ENCODE data around the gene DPPA3. TPM values are rescaled to one million over a fixed set of nuclear protein-coding genes. Genes with fewer than 3 reads are reported as not detected.
"Not testable (repeated sequence)": the region's sequence is repeated elsewhere in the genome, so short reads cannot be mapped to it uniquely, and the experiment has no call there.

Gene DPPA3
- total RNA-seq, 2 experiments from 2014 or later = not detected

- no peak overlapping the region for H3K4me3 ChIP-seq (ENCODE audit: low read length)
- H3K9me3 ChIP-seq (ENCODE audit: control insufficient read depth in 1 of 2, insufficient read depth in 1 of 2, low read length in 2 of 2) = peaks cover 0 to 4% of the 10 kb centered on the region in 2 experiments
- peaks cover 4% of the 10 kb centered on the region for H3K27me3 Mint-ChIP-seq
- H3K27ac Mint-ChIP-seq = no peak overlapping the region
- H3K36me3 ChIP-seq (ENCODE audit: insufficient read depth, low read length) = no peaks in the 10 kb centered on the region
- no peak for TF ChIP-seq CTCF (IDR thresholded peaks at IDR 0.05)
- H3K4me3 Mint-ChIP-seq = no peak overlapping the region
- H3K9me3 Mint-ChIP-seq = no peaks in the 10 kb centered on the region
- intact Hi-C loops (cut with DNase I, micrococcal nuclease) = no loop called here
- no peaks in the 10 kb centered on the region for H3K36me3 Mint-ChIP-seq (ENCODE audit: low read depth)
- H3K4me1 ChIP-seq (ENCODE audit: insufficient read depth, low read length) = no peaks in the 10 kb centered on the region
- ChIA-PET POLR2A (no interaction called here), CTCF (no interaction called here)
- ATAC-seq (ENCODE audit: poor library complexity) (no peak), DNase-seq (no peak)
- no peaks in the 10 kb centered on the region for H3K4me1 Mint-ChIP-seq (ENCODE audit: low read depth)
- H3K27ac ChIP-seq (ENCODE audit: low read depth in 1 of 2, low read length in 2 of 2) = no peak overlapping the region
- H3K27me3 ChIP-seq (ENCODE audit: control insufficient read depth in 1 of 2, insufficient read depth in 2 of 2, low read length in 2 of 2) = no peaks in the 10 kb centered on the region
Measured at GRCh38 chr12:7723926-7724325, 12.7 kb downstream of the DPPA3 start.

- H3K4me1 Mint-ChIP-seq (ENCODE audit: low read depth) = no peaks in the 10 kb centered on the region
- POLR2A ChIA-PET = no interaction called here
- TF ChIP-seq CTCF (IDR thresholded peaks at IDR 0.05) = no peak
- no peak overlapping the region for H3K4me3 Mint-ChIP-seq
- no peaks in the 10 kb centered on the region for H3K27me3 ChIP-seq (ENCODE audit: control insufficient read depth in 1 of 2, insufficient read depth in 2 of 2, low read length in 2 of 2)
- H3K9me3 Mint-ChIP-seq = no peaks in the 10 kb centered on the region
- no peaks in the 10 kb centered on the region for H3K4me1 ChIP-seq (ENCODE audit: insufficient read depth, low read length)
- peaks cover 0 to 4% of the 10 kb centered on the region in 2 experiments for H3K9me3 ChIP-seq (ENCODE audit: control insufficient read depth in 1 of 2, insufficient read depth in 1 of 2, low read length in 2 of 2)
- H3K27me3 Mint-ChIP-seq = peaks cover 6% of the 10 kb centered on the region
- no peak overlapping the region for H3K4me3 ChIP-seq (ENCODE audit: low read length)
- intact Hi-C loops (cut with DNase I, micrococcal nuclease) = no loop called here
- no peak overlapping the region for H3K27ac ChIP-seq (ENCODE audit: low read depth in 1 of 2, low read length in 2 of 2)
- DNase-seq = no peak
- ATAC-seq (ENCODE audit: poor library complexity) = no peak
- CTCF ChIA-PET = no interaction called here
- no peaks in the 10 kb centered on the region for H3K36me3 ChIP-seq (ENCODE audit: insufficient read depth, low read length)
- H3K27ac Mint-ChIP-seq = no peak overlapping the region
- no peaks in the 10 kb centered on the region for H3K36me3 Mint-ChIP-seq (ENCODE audit: low read depth)
Measured at GRCh38 chr12:7729746-7730145, 18.5 kb downstream of the DPPA3 start.

- H3K27me3 Mint-ChIP-seq; DNase-seq; H3K4me3 Mint-ChIP-seq; ATAC-seq (ENCODE audit: poor library complexity); H3K4me3 ChIP-seq (ENCODE audit: low read length); H3K36me3 Mint-ChIP-seq (ENCODE audit: low read depth); H3K9me3 Mint-ChIP-seq; intact Hi-C loops (cut with DNase I, micrococcal nuclease); H3K4me1 Mint-ChIP-seq (ENCODE audit: low read depth); POLR2A ChIA-PET; H3K36me3 ChIP-seq (ENCODE audit: insufficient read depth, low read length); H3K27ac ChIP-seq (ENCODE audit: low read depth in 1 of 2, low read length in 2 of 2); H3K27ac Mint-ChIP-seq; CTCF ChIA-PET; H3K27me3 ChIP-seq (ENCODE audit: control insufficient read depth in 1 of 2, insufficient read depth in 2 of 2, low read length in 2 of 2); H3K4me1 ChIP-seq (ENCODE audit: insufficient read depth, low read length); H3K9me3 ChIP-seq (ENCODE audit: control insufficient read depth in 1 of 2, insufficient read depth in 1 of 2, low read length in 2 of 2): not testable (repeated sequence)
Measured at GRCh38 chr12:7730984-7731383, 19.8 kb downstream of the DPPA3 start.

- H3K9me3 Mint-ChIP-seq = no peaks in the 10 kb centered on the region
- Histone ChIP-seq H3K9me3 (ENCODE audit: control insufficient read depth in 1 of 2, insufficient read depth in 1 of 2, low read length in 2 of 2) (no peaks in the 10 kb centered on the region), H3K4me3 (ENCODE audit: low read length) (no peak overlapping the region), H3K36me3 (ENCODE audit: insufficient read depth, low read length) (no peaks in the 10 kb centered on the region), H3K4me1 (ENCODE audit: insufficient read depth, low read length) (no peaks in the 10 kb centered on the region), H3K27me3 (ENCODE audit: control insufficient read depth in 1 of 2, insufficient read depth in 2 of 2, low read length in 2 of 2) (no peaks in the 10 kb centered on the region), H3K27ac (ENCODE audit: low read depth in 1 of 2, low read length in 2 of 2) (no peak overlapping the region)
- ATAC-seq (ENCODE audit: poor library complexity) (no peak), DNase-seq (no peak)
- POLR2A ChIA-PET = no interaction called here
- no peak overlapping the region for H3K27ac Mint-ChIP-seq
- CTCF ChIA-PET = no interaction called here
- intact Hi-C loops (cut with DNase I, micrococcal nuclease) = no loop called here
- no peaks in the 10 kb centered on the region for H3K36me3 Mint-ChIP-seq (ENCODE audit: low read depth)
- no peaks in the 10 kb centered on the region for H3K4me1 Mint-ChIP-seq (ENCODE audit: low read depth)
- no peak overlapping the region for H3K4me3 Mint-ChIP-seq
- peaks cover 6% of the 10 kb centered on the region for H3K27me3 Mint-ChIP-seq
- TF ChIP-seq CTCF (IDR thresholded peaks at IDR 0.05) = no peak
Measured at GRCh38 chr12:7731486-7731885, 20.3 kb downstream of the DPPA3 start.

All from CD4-positive, alpha-beta T cell (primary cell).